HepG2 (cell line): ENCODE data around the gene PTCD1. TPM values are rescaled to one million over a fixed set of nuclear protein-coding genes. Genes with fewer than 3 reads are reported as not detected.

Source experiments
- ARHGAP35 ChIP-seq: sonication (generic); formaldehyde crosslinking; IDR thresholded peaks from 2 replicates; pipeline ENCODE4 v1.9.0; 2022; ENCODE audit warnings: mild to moderate bottlenecking, inconsistent platforms, moderate library complexity, missing genetic modification reagents, borderline replicate concordance
- BRCA1 ChIP-seq: sonication (generic); formaldehyde crosslinking; IDR thresholded peaks from 2 replicates; pipeline ENCODE4 v1.4.0; 2020; ENCODE audit warnings: missing genetic modification reagents
- CHD2 ChIP-seq: IDR thresholded peaks from 2 replicates; pipeline ENCODE4 v1.6.1; 2011; ENCODE audit warnings: low read depth, low read length, improper control_type of control experiment
- DNMT1 ChIP-seq: sonication (generic); formaldehyde crosslinking; IDR thresholded peaks from 2 replicates; pipeline ENCODE4 v1.5.1; 2020; ENCODE audit warnings: mild to moderate bottlenecking, missing genetic modification reagents
- KDM6A ChIP-seq: IDR thresholded peaks from 2 replicates; pipeline ENCODE4 v1.6.1; 2016; ENCODE audit warnings: low read depth
- KLF16 ChIP-seq, 2 experiments: sonication (generic) in 1 of 2; formaldehyde crosslinking in 1 of 2; IDR thresholded peaks; 2 replicates each; pipeline versions ENCODE4 v1.6.1 to v1.8.0; 2016 to 2023; ENCODE audit warnings: missing genetic modification reagents in 2 of 2, missing compliant biosample characterization in 1 of 2
- MBD4 ChIP-seq: IDR thresholded peaks from 2 replicates; pipeline ENCODE4 v1.6.1; 2012; ENCODE audit warnings: low read length, inconsistent platforms, borderline replicate concordance
- NR3C1 ChIP-seq: sonication (generic); formaldehyde crosslinking; IDR thresholded peaks from 2 replicates; pipeline ENCODE4 v1.4.0; 2020; ENCODE audit warnings: missing genetic modification reagents
- TOPORS ChIP-seq: sonication (generic); formaldehyde crosslinking; IDR thresholded peaks from 2 replicates; pipeline ENCODE4 v1.8.0; 2023; ENCODE audit warnings: mild to moderate bottlenecking, missing genetic modification reagents
- ZNF234 ChIP-seq: sonication (generic); formaldehyde crosslinking; conservative IDR thresholded peaks from 2 replicates; pipeline ENCODE4 v1.5.1; 2020; ENCODE audit warnings: mild to moderate bottlenecking, missing genetic modification reagents
- ZNF24 ChIP-seq: fragments of 450-650 bp; IDR thresholded peaks from 2 replicates; pipeline ENCODE4 v1.6.1; 2017; ENCODE audit warnings: antibody characterized with exemption, mild to moderate bottlenecking
- ZNF329 ChIP-seq: sonication (generic); formaldehyde crosslinking; IDR thresholded peaks from 2 replicates; pipeline ENCODE4 v1.9.0; 2021; ENCODE audit warnings: low read depth, mild to moderate bottlenecking, missing genetic modification reagents
- ZNF510 ChIP-seq: sonication (generic); formaldehyde crosslinking; IDR thresholded peaks from 2 replicates; pipeline ENCODE4 v1.4.0; 2020; ENCODE audit warnings: low read depth, mild to moderate bottlenecking, missing genetic modification reagents
- ZNF607 ChIP-seq: sonication (generic); formaldehyde crosslinking; IDR thresholded peaks from 2 replicates; pipeline ENCODE4 v1.5.1; 2020; ENCODE audit warnings: missing genetic modification reagents, mild to moderate bottlenecking, borderline replicate concordance
- ZNF768 ChIP-seq: sonication (generic); formaldehyde crosslinking; IDR thresholded peaks from 2 replicates; pipeline ENCODE4 v1.4.0; 2020; ENCODE audit warnings: missing genetic modification reagents
- ZNF841 ChIP-seq: sonication (generic); formaldehyde crosslinking; IDR thresholded peaks from 2 replicates; pipeline ENCODE4 v1.8.1; 2023; ENCODE audit warnings: missing genetic modification reagents, borderline replicate concordance
- polyA plus RNA-seq, 8 experiments: library from polyadenylated mRNA; depleted of rRNA in 3 of 8; stranded (reverse) in 7 of 8; unstranded in 1 of 8; fragments of >200 nt; fragmentation: Illumina TruSeq in 4 of 8; extraction: Trizol in 4 of 8; gene quantifications; 2 replicates each; pipeline versions ENCODE4 v1.2.1 to v1.2.3, GENCODE V29; 2011 to 2016; ENCODE audit warnings: low read depth in 4 of 8, missing spikeins in 1 of 8, mixed read lengths in 1 of 8; ENCODE audit not compliant: insufficient read depth in 1 of 8
- total RNA-seq, 5 experiments: library from RNA; depleted of rRNA; stranded (reverse); fragments of >200 nt; fragmentation: Illumina TruSeq; extraction: Trizol; gene quantifications; 2 replicates each; pipeline ENCODE4 v1.2.3, GENCODE V29; 2016; ENCODE audit warnings: low read depth in 1 of 5
- TF ChIP-seq, protein P1 (sequence below): sonication (generic); formaldehyde crosslinking; IDR thresholded peaks from 2 replicates; pipeline ENCODE4 v1.4.0; 2020; ENCODE audit warnings: missing genetic modification reagents, borderline replicate concordance
- TF ChIP-seq, protein P2 (sequence below), 2 experiments: fragments of 450-650 bp in 1 of 2; sonication (generic) in 1 of 2; formaldehyde crosslinking; IDR thresholded peaks; 2 replicates each; pipeline versions ENCODE4 v1.5.0 to v1.8.0; 2020 to 2022; ENCODE audit warnings: mild to moderate bottlenecking in 1 of 2, missing genetic modification reagents in 1 of 2
- TF ChIP-seq, protein P3 (sequence below): IDR thresholded peaks from 2 replicates; pipeline ENCODE4 v1.6.1; 2012; ENCODE audit warnings: inconsistent platforms
- TF ChIP-seq, protein P4 (sequence below): sonication (generic); formaldehyde crosslinking; IDR thresholded peaks from 2 replicates; pipeline ENCODE4 v1.4.0; 2020; ENCODE audit warnings: mild to moderate bottlenecking, missing genetic modification reagents
- TF ChIP-seq, protein P5 (sequence below): sonication (generic); formaldehyde crosslinking; IDR thresholded peaks from 2 replicates; pipeline ENCODE4 v1.4.0; 2020; ENCODE audit warnings: missing genetic modification reagents, low read depth, mild to moderate bottlenecking, borderline replicate concordance

The PTCD1 gene
- total and polyA plus RNA-seq, 2 of the 13 experiments (the other 11 are each of a cell fraction or from before 2014, with no cell fraction given): 3.0 to 8.4 TPM

DNA sequence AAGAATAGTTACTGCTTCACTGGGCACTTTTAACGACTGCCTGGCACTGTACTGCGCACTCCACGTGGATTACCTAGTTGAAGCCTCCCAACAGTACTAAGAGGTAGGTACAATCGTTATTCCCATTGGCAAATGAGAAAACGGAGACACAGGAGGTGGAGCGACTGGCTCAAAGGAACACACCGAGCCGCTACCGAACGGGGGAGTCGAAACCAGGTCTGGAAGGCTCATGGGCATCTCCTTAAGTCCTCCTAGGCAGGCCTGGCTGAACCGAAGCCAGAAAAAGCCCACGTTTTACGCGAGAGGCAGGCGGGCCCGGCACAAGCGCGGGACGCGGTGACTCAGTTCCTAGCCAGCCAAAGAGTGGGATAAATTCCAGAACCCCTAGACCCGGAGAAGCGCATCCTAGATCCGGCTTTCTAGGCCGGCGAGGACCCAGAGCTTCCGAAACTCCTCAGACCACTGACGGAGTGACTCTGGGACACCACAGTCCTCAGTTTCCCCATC, 30.7 kb downstream of the PTCD1 start (continued):
- TF ChIP-seq ZNF607 (CRISPR knock-in tag): no peak
- TF ChIP-seq, protein P1, sequence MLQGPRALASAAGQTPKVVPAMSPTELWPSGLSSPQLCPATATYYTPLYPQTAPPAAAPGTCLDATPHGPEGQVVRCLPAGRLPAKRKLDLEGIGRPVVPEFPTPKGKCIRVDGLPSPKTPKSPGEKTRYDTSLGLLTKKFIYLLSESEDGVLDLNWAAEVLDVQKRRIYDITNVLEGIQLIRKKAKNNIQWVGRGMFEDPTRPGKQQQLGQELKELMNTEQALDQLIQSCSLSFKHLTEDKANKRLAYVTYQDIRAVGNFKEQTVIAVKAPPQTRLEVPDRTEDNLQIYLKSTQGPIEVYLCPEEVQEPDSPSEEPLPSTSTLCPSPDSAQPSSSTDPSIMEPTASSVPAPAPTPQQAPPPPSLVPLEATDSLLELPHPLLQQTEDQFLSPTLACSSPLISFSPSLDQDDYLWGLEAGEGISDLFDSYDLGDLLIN (CRISPR knock-in tag): no peak
- TF ChIP-seq ZNF510 (CRISPR knock-in tag): no peak
- TF ChIP-seq, protein P2, sequence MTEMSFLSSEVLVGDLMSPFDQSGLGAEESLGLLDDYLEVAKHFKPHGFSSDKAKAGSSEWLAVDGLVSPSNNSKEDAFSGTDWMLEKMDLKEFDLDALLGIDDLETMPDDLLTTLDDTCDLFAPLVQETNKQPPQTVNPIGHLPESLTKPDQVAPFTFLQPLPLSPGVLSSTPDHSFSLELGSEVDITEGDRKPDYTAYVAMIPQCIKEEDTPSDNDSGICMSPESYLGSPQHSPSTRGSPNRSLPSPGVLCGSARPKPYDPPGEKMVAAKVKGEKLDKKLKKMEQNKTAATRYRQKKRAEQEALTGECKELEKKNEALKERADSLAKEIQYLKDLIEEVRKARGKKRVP (CRISPR knock-in tag; IDR thresholded peaks at IDR 0.05): no peak
- TF ChIP-seq, protein P3, sequence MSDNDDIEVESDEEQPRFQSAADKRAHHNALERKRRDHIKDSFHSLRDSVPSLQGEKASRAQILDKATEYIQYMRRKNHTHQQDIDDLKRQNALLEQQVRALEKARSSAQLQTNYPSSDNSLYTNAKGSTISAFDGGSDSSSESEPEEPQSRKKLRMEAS: peak; percentile 83
- no peak for TF ChIP-seq CHD2
- TF ChIP-seq ZNF768 (CRISPR knock-in tag): no peak
- TF ChIP-seq ZNF24: no peak
- TF ChIP-seq ZNF234: no peak
- TF ChIP-seq, protein P4, sequence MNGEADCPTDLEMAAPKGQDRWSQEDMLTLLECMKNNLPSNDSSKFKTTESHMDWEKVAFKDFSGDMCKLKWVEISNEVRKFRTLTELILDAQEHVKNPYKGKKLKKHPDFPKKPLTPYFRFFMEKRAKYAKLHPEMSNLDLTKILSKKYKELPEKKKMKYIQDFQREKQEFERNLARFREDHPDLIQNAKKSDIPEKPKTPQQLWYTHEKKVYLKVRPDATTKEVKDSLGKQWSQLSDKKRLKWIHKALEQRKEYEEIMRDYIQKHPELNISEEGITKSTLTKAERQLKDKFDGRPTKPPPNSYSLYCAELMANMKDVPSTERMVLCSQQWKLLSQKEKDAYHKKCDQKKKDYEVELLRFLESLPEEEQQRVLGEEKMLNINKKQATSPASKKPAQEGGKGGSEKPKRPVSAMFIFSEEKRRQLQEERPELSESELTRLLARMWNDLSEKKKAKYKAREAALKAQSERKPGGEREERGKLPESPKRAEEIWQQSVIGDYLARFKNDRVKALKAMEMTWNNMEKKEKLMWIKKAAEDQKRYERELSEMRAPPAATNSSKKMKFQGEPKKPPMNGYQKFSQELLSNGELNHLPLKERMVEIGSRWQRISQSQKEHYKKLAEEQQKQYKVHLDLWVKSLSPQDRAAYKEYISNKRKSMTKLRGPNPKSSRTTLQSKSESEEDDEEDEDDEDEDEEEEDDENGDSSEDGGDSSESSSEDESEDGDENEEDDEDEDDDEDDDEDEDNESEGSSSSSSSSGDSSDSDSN (CRISPR knock-in tag): no peak
- TF ChIP-seq ZNF329: no peak
- TF ChIP-seq, protein P5, sequence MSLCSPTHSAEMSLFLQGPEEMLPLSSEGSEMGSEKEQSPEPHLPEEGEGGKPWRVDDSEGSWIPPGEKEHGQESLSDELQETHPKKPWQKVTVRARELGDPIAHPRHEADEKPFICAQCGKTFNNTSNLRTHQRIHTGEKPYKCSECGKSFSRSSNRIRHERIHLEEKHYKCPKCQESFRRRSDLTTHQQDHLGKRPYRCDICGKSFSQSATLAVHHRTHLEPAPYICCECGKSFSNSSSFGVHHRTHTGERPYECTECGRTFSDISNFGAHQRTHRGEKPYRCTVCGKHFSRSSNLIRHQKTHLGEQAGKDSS (CRISPR knock-in tag): peak; percentile 48; the same call in 1 of the 2 replicates
- no peak for TF ChIP-seq DNMT1 (CRISPR knock-in tag)
- TF ChIP-seq ZNF841 (CRISPR knock-in tag): no peak
- TF ChIP-seq BRCA1 (CRISPR knock-in tag): no peak
- no peak for TF ChIP-seq KLF16 (CRISPR knock-in tag; IDR thresholded peaks at IDR 0.05)
- no peak for TF ChIP-seq TOPORS (CRISPR knock-in tag)
- no peak for TF ChIP-seq KDM6A (CRISPR knock-in tag)
- no peak for TF ChIP-seq NR3C1
- TF ChIP-seq MBD4: no peak
- no peak for TF ChIP-seq ARHGAP35 (CRISPR knock-in tag)
